HG03457 (cell line): ENCODE results near the gene CSTF2T.

Experiments used
- ATAC-seq: cut with Tn5 transposase; IDR thresholded peaks from one replicate; pipeline ENCODE4 v1.9.1; 2021; ENCODE audit warnings: moderate number of reproducible peaks; ENCODE audit not compliant: unreplicated experiment

The CSTF2T gene

GRCh38 chr10:51653025-51653424, 46.4 kb downstream of the CSTF2T start:
- ATAC-seq: no peak

- ATAC-seq: no peak
Measured at GRCh38 chr10:51651063-51651462, 48.3 kb downstream of the CSTF2T start.

- ATAC-seq: no peak
Measured at GRCh38 chr10:51649064-51649463, 50.3 kb downstream of the CSTF2T start.
